ENCODE data around the gene NCOA1. TPM values are rescaled to one million over a fixed set of nuclear protein-coding genes. Genes with fewer than 3 reads are reported as not detected.

NCOA1 gene
- total and polyA plus RNA-seq, 4 donors, result 6.5 to 26.6 (median 16.3) TPM

- no peak for DNase-seq (ENCODE audit: low spot score)
- H3K27me3 ChIP-seq (ENCODE audit: control insufficient read depth in 4 of 4, insufficient read depth in 4 of 4, low read length in 3 of 4), result no peaks in the 10 kb centered on the region
- no peak overlapping the region for H3K27ac ChIP-seq (ENCODE audit: low read depth in 1 of 2, low read length in 2 of 2)
- peaks cover 0 to under 1% (median 0%) of the 10 kb centered on the region in 4 donors for H3K4me1 ChIP-seq (ENCODE audit: control insufficient read depth in 4 of 4, insufficient read depth in 4 of 4, low read length in 3 of 4)
- no peak overlapping the region for H3K4me3 ChIP-seq (ENCODE audit: low read depth in 1 of 3, low read length in 3 of 3)
- peaks cover 0 to 9% (median 8%) of the 10 kb centered on the region in 4 donors for H3K36me3 ChIP-seq (ENCODE audit: control insufficient read depth in 4 of 4, insufficient read depth in 3 of 4, low read depth in 1 of 4, low read length in 3 of 4)
- WGBS, result over 99% methylated on average over 3 of the region's 3 CpGs
- H3K9ac ChIP-seq (ENCODE audit: low read depth in 1 of 2, low read length in 2 of 2), result no peak overlapping the region
- no peak for TF ChIP-seq EGR1 (IDR thresholded peaks at IDR 0.05; ENCODE audit: low read depth in 2 of 2)
- no peak for TF ChIP-seq JUND (IDR thresholded peaks at IDR 0.05)
- TF ChIP-seq FOXA1 (IDR thresholded peaks at IDR 0.05), result no peak
- no peak for TF ChIP-seq ZBTB33 (IDR thresholded peaks at IDR 0.05)
- TF ChIP-seq REST (IDR thresholded peaks at IDR 0.05), result no peak
- TF ChIP-seq HNF4G (IDR thresholded peaks at IDR 0.05), result no peak
- TF ChIP-seq SP1 (IDR thresholded peaks at IDR 0.05), result no peak
- no peak for TF ChIP-seq HNF4A (conservative IDR thresholded peaks at IDR 0.05)
- TF ChIP-seq NR2F2 (IDR thresholded peaks at IDR 0.05), result no peak
- TF ChIP-seq, protein P1, sequence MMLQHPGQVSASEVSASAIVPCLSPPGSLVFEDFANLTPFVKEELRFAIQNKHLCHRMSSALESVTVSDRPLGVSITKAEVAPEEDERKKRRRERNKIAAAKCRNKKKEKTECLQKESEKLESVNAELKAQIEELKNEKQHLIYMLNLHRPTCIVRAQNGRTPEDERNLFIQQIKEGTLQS (IDR thresholded peaks at IDR 0.05), result no peak
- no peak for TF ChIP-seq RXRA (IDR thresholded peaks at IDR 0.05)
- TF ChIP-seq RAD21 (IDR thresholded peaks at IDR 0.05), result no peak
- no peak for TF ChIP-seq TAF1 (conservative IDR thresholded peaks at IDR 0.05)
- TF ChIP-seq, protein P2, sequence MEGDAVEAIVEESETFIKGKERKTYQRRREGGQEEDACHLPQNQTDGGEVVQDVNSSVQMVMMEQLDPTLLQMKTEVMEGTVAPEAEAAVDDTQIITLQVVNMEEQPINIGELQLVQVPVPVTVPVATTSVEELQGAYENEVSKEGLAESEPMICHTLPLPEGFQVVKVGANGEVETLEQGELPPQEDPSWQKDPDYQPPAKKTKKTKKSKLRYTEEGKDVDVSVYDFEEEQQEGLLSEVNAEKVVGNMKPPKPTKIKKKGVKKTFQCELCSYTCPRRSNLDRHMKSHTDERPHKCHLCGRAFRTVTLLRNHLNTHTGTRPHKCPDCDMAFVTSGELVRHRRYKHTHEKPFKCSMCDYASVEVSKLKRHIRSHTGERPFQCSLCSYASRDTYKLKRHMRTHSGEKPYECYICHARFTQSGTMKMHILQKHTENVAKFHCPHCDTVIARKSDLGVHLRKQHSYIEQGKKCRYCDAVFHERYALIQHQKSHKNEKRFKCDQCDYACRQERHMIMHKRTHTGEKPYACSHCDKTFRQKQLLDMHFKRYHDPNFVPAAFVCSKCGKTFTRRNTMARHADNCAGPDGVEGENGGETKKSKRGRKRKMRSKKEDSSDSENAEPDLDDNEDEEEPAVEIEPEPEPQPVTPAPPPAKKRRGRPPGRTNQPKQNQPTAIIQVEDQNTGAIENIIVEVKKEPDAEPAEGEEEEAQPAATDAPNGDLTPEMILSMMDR (IDR thresholded peaks at IDR 0.05; ENCODE audit: low read depth, low read length, missing input control), result no peak
- no peak for TF ChIP-seq GABPA (IDR thresholded peaks at IDR 0.05 in 1 of 2, conservative IDR thresholded peaks at IDR 0.05 in 1 of 2)
- no peak for TF ChIP-seq MAX (IDR thresholded peaks at IDR 0.05)
- peaks cover 0 to 5% (median 3%) of the 10 kb centered on the region in 4 donors for H3K9me3 ChIP-seq (ENCODE audit: control insufficient read depth in 4 of 4, low read length in 3 of 4)
Observed at GRCh38 chr2:24566209-24566608, 75.2 kb downstream of the NCOA1 start.

GRCh38 chr2:24566630-24567029 lies 75.6 kb downstream of the NCOA1 start:
- Histone ChIP-seq H3K4me3 (ENCODE audit: low read depth in 1 of 3, low read length in 3 of 3) (no peak overlapping the region), H3K9ac (ENCODE audit: low read depth in 1 of 2, low read length in 2 of 2) (no peak overlapping the region), H3K4me1 (ENCODE audit: control insufficient read depth in 4 of 4, insufficient read depth in 4 of 4, low read length in 3 of 4) (peaks cover 0 to 1% (median 0%) of the 10 kb centered on the region in 4 donors), H3K27ac (ENCODE audit: low read depth in 1 of 2, low read length in 2 of 2) (no peak overlapping the region), H3K9me3 (ENCODE audit: control insufficient read depth in 4 of 4, low read length in 3 of 4) (peaks cover 0 to 5% (median 3%) of the 10 kb centered on the region in 4 donors), H3K27me3 (ENCODE audit: control insufficient read depth in 4 of 4, insufficient read depth in 4 of 4, low read length in 3 of 4) (no peaks in the 10 kb centered on the region), H3K36me3 (ENCODE audit: control insufficient read depth in 4 of 4, insufficient read depth in 3 of 4, low read depth in 1 of 4, low read length in 3 of 4) (peaks cover 0 to 9% (median 8%) of the 10 kb centered on the region in 4 donors)
- WGBS, result 98% methylated on average over 7 of the region's 7 CpGs
- DNase-seq (ENCODE audit: low spot score), result no peak
- TF ChIP-seq, protein P1 (IDR thresholded peaks at IDR 0.05), result no peak
- no peak for TF ChIP-seq YY1 (IDR thresholded peaks at IDR 0.05)
- no peak for TF ChIP-seq FOXA2 (IDR thresholded peaks at IDR 0.05)
- TF ChIP-seq JUND (IDR thresholded peaks at IDR 0.05), result no peak
- no peak for TF ChIP-seq GABPA (IDR thresholded peaks at IDR 0.05 in 1 of 2, conservative IDR thresholded peaks at IDR 0.05 in 1 of 2)
- TF ChIP-seq NR2F2 (IDR thresholded peaks at IDR 0.05), result no peak
- TF ChIP-seq SP1 (IDR thresholded peaks at IDR 0.05), result no peak
- no peak for TF ChIP-seq ZBTB33 (IDR thresholded peaks at IDR 0.05)
- TF ChIP-seq, protein P2 (IDR thresholded peaks at IDR 0.05; ENCODE audit: low read depth, low read length, missing input control), result no peak
- TF ChIP-seq EGR1 (IDR thresholded peaks at IDR 0.05; ENCODE audit: low read depth in 2 of 2), result no peak

All from liver (tissue), 9 donors.